Heart left ventricle (tissue), 13 donors: ENCODE results near the gene RNF26.

Source experiments
- POLR2A ChIP-seq, 2 donors: fragments of 450-650 bp; IDR thresholded peaks; one replicate each; pipeline ENCODE4 v1.6.1; 2017; ENCODE audit warnings: antibody characterized with exemption in 2 of 2, mild to moderate bottlenecking in 2 of 2, moderate library complexity in 2 of 2
- TF ChIP-seq, protein P1 (sequence below), 12 donors: fragments of 200-600 bp; sonication (generic) in 4 of 12; IDR thresholded peaks; one replicate each; pipeline versions ENCODE4 v1.5.0 to v1.8.0; 2018 to 2022; ENCODE audit warnings: antibody characterized with exemption in 12 of 12, mild to moderate bottlenecking in 5 of 12
- donor health status: ischemic (EF 13 %, LVEDD 7.1; RV severe dilation, severe dysfunction).
- donor health status: DM: no; HTN: yes; CAD: no.
- donor health status: DM: no; HTN: no; CAD: no.
- donor health status: ischemic (EF 25% LVEDD 6.9; RV normal size, moderate dysfunction).
- donor health status: ischemic (EF 25% LVEDD 5.7; RV mildly dilated, moderate dysfunction).
- donor health status: ischemic (EF 35%, LVEDD 5.7; RV mildly dilated, moderate dysfunction).
- donor health status: nonischemic (EF 11% LVEDD 7.7; RV severe dilation, severe dysfunction).
- donor health status: DM: yes; HTN: yes; CAD: no.
- donor health status: PGD.
- donor health status: ischemic (EF 29% LVEDD 5.4; RV normal size, mild dysfunction).
- donor health status: nonischemic (EF 23%, LVEDD 6.1; RV moderate dilation, normal function).

DNA sequence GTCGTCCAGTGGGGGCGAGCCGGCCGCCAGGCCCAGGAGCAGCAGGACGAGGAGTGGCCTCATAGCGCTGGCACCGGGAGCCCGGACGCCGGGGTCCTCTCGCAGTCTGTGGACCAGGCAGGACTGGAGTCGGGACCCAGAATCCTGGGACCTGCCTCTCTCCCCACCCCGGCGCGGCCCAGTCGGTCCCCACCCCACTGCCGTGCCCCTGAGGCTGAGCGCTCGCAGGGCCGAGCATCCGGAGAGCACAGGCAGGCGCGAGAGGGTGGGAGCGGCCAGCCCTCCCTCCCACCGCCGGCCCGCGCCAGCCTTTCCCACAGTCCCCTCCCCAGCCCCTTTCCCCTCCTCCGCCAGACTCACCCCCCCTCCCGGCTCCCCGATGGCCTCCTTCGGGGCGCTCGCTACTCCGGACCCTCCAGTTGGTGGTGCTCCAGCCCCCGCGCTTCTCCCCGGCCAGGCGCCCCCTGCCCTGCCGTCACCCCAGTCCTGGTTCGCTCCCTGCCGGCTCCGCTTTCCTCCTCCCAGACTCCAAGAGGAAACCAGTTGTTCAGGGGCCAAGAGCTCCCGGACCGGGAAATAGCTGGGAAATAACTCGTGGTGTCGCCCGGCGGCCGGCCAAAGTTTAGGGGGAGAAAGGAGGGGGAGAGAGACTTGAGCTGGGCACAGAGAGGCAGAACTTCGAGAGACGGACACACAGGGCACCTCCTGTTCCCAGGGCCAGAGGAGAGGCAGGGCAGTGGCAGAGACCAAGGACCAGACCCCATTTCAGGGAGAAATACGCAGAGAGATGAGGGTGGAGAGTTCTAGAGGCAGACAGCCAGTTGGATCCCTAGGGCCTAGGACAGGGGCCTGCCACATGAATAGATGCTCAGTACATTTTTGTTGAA is 6.3 kb downstream of the RNF26 start, which contains the start of gene C1QTNF5:
- peak in 1 of 2 donors; percentile 29 for TF ChIP-seq POLR2A (IDR thresholded peaks at IDR 0.05)
- TF ChIP-seq, protein P1, sequence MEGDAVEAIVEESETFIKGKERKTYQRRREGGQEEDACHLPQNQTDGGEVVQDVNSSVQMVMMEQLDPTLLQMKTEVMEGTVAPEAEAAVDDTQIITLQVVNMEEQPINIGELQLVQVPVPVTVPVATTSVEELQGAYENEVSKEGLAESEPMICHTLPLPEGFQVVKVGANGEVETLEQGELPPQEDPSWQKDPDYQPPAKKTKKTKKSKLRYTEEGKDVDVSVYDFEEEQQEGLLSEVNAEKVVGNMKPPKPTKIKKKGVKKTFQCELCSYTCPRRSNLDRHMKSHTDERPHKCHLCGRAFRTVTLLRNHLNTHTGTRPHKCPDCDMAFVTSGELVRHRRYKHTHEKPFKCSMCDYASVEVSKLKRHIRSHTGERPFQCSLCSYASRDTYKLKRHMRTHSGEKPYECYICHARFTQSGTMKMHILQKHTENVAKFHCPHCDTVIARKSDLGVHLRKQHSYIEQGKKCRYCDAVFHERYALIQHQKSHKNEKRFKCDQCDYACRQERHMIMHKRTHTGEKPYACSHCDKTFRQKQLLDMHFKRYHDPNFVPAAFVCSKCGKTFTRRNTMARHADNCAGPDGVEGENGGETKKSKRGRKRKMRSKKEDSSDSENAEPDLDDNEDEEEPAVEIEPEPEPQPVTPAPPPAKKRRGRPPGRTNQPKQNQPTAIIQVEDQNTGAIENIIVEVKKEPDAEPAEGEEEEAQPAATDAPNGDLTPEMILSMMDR (IDR thresholded peaks at IDR 0.05), result no peak
